A673 (cell line): Measurements from ENCODE around the gene PLA2G6.

Experiments used
- EZH2 ChIP-seq: fragments of 200-600 bp; sonication (generic); IDR thresholded peaks from 2 replicates; pipeline ENCODE4 v1.6.1; 2017; ENCODE audit warnings: borderline replicate concordance, low read depth, mild to moderate bottlenecking, mixed read lengths, antibody characterized with exemption, low read length; ENCODE audit not compliant: poor library complexity, severe bottlenecking
- TF ChIP-seq, protein P1 (sequence below): fragments of 300-800, 200-600 bp; sonication (generic); conservative IDR thresholded peaks from 2 replicates; pipeline ENCODE4 v1.5.1; 2017; ENCODE audit warnings: low read depth, mild to moderate bottlenecking, antibody characterized with exemption, low read length, moderate library complexity, mixed read lengths

- TF ChIP-seq, protein P1, sequence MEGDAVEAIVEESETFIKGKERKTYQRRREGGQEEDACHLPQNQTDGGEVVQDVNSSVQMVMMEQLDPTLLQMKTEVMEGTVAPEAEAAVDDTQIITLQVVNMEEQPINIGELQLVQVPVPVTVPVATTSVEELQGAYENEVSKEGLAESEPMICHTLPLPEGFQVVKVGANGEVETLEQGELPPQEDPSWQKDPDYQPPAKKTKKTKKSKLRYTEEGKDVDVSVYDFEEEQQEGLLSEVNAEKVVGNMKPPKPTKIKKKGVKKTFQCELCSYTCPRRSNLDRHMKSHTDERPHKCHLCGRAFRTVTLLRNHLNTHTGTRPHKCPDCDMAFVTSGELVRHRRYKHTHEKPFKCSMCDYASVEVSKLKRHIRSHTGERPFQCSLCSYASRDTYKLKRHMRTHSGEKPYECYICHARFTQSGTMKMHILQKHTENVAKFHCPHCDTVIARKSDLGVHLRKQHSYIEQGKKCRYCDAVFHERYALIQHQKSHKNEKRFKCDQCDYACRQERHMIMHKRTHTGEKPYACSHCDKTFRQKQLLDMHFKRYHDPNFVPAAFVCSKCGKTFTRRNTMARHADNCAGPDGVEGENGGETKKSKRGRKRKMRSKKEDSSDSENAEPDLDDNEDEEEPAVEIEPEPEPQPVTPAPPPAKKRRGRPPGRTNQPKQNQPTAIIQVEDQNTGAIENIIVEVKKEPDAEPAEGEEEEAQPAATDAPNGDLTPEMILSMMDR = no peak
- no peak for TF ChIP-seq EZH2
Observed at GRCh38 chr22:38136607-38137006, 45.0 kb downstream of the PLA2G6 start.
